IPS-15b (cell line): ENCODE data around the gene RAB4B.
"Not testable (repeated sequence)": the region's sequence is repeated elsewhere in the genome, so short reads cannot be mapped to it uniquely, and the experiment has no call there.

Experiments used
- H3K27me3 ChIP-seq: one replicate; pipeline ENCODE4 v1.6.1; 2013; ENCODE audit warnings: low read length; ENCODE audit not compliant: control insufficient read depth, insufficient read depth
- H3K36me3 ChIP-seq: one replicate; pipeline ENCODE4 v1.6.1; 2013; ENCODE audit warnings: low read length; ENCODE audit not compliant: control insufficient read depth, insufficient read depth
- H3K4me1 ChIP-seq: one replicate; pipeline ENCODE4 v1.6.1; 2013; ENCODE audit warnings: mild to moderate bottlenecking, low read length; ENCODE audit not compliant: control insufficient read depth, insufficient read depth
- H3K4me3 ChIP-seq: one replicate; pipeline ENCODE4 v1.5.1; 2013; ENCODE audit warnings: low read depth, low read length
- H3K9ac ChIP-seq: one replicate; pipeline ENCODE4 v1.6.1; 2013; ENCODE audit warnings: low read depth, mild to moderate bottlenecking, low read length
- H3K9me3 ChIP-seq: one replicate; pipeline ENCODE4 v1.6.1; 2013; ENCODE audit warnings: mild to moderate bottlenecking, low read length; ENCODE audit not compliant: control insufficient read depth, insufficient read depth

Gene RAB4B

GRCh38 chr19:40833728-40834533, 55.9 kb downstream of the RAB4B start:
- not testable (repeated sequence) for H3K36me3 ChIP-seq, H3K4me3 ChIP-seq, H3K4me1 ChIP-seq, H3K9ac ChIP-seq, H3K27me3 ChIP-seq, H3K9me3 ChIP-seq

GRCh38 chr19:40836754-40837429, 58.8 kb downstream of the RAB4B start:
- Histone ChIP-seq H3K27me3 (no peaks in the 10 kb centered on the region), H3K4me3 (no peak overlapping the region), H3K4me1 (no peaks in the 10 kb centered on the region), H3K9ac (no peak overlapping the region), H3K36me3 (no peaks in the 10 kb centered on the region), H3K9me3 (no peaks in the 10 kb centered on the region)

- not testable (repeated sequence) for H3K4me3 ChIP-seq, H3K27me3 ChIP-seq, H3K9me3 ChIP-seq, H3K4me1 ChIP-seq, H3K36me3 ChIP-seq, H3K9ac ChIP-seq
These were observed 60.4 kb downstream of the RAB4B start for GRCh38 chr19:40838477-40838876.

GRCh38 chr19:40842012-40842411, 64.0 kb downstream of the RAB4B start:
- H3K4me1 ChIP-seq = not testable (repeated sequence)

DNA sequence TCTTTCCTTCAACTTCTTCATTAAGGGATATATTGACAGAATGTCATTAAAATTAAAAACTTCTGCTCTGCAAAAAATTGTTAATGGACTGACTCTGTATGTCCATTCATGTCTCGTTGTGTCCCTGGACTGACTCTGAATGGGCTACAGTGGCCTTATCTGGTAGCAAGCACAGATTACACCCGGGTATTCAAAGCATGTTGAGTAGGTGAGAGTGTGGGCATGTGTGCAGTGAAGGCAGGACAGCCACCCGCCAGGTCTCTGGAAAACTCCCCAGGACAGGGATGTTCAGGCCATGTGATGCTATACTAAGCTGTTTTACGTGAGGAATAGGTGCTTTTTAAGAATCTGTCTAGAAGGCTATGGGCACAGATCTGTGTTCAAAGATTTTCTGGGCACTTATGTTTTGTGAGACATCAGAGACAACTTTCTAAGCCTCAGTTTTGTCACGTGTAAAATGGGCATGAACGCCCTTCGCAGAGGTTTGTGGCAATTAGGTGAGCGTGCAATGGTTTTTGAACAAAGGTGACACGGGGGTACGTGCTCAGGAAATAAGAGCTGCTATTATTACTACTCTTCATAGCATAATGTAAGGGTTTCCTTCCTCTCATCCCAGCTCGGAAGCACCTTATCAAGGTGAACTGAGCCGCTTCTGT, 65.1 kb downstream of the RAB4B start:
- H3K9ac ChIP-seq, H3K27me3 ChIP-seq, H3K4me1 ChIP-seq, H3K9me3 ChIP-seq, H3K36me3 ChIP-seq: not testable (repeated sequence)
- H3K4me3 ChIP-seq = peak overlapping the region; percentile 35

More at GRCh38 chr19:40842012-40842411, 64.0 kb downstream of the RAB4B start:
- not testable (repeated sequence) for H3K36me3 ChIP-seq, H3K9me3 ChIP-seq, H3K9ac ChIP-seq, H3K4me3 ChIP-seq, H3K27me3 ChIP-seq

DNA sequence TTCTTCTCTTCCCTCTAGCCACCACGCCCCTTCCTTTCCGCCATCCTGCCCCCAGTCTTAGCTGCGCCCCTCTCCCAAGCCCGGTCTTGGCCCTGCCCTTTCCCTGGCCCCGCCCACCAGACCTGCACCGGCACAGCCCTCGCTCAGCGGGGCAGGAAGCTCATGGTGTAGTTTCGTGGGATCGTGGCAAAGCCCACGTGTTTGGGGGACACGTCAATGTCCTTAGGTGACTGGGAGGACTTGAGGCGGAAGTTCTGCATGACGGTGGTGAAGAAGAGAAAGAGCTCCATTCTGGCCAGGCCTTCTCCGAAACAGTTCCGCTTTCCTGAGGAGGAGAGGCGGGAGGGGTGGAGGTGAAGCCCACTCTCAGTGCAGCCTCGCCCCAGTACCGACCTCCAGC, 65.6 kb downstream of the RAB4B start:
- not testable (repeated sequence) for H3K9me3 ChIP-seq, H3K4me1 ChIP-seq, H3K36me3 ChIP-seq, H3K9ac ChIP-seq
- peaks cover 13% of the 10 kb centered on the region for H3K27me3 ChIP-seq
- peak overlapping the region; percentile 35 for H3K4me3 ChIP-seq
